HG03159 (cell line): ENCODE measurements around the gene TWIST2.

Experiments
- ATAC-seq: cut with Tn5 transposase; IDR thresholded peaks from one replicate; pipeline ENCODE4 v1.9.1; 2021; ENCODE audit warnings: mild to moderate bottlenecking, moderate library complexity; ENCODE audit not compliant: unreplicated experiment

TWIST2 gene

DNA sequence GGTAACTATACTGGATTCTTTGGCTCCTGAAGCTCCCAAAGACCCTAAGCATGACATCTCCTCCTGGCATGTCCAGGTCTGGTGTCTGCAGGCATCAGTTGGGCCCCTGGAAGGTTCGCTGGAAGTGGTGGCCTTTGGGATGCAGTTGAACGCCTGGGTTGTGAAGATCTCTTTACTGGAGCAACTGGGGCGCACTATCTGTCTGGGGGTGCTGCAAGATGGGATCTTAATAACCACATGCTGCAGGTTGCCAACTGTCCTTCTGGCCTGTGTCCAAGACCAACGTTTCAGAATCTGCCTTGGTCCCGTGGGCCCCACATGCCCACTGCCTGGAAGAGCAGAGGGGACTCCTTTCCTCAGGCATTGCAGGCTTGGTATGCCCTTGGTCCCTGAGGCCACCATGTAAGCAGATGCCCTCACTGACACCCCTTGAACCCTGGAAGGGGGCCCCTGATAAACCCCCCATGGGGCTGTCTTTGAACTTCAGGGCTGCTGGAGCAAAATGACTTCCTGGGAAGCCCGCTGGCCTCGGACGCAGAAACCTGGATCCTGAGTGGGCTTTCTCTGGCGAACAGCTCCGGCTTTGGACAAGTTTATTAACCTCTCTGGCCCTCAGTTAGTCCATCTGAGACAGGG lies 101.9 kb downstream of the TWIST2 start:
- ATAC-seq, result no peak

DNA sequence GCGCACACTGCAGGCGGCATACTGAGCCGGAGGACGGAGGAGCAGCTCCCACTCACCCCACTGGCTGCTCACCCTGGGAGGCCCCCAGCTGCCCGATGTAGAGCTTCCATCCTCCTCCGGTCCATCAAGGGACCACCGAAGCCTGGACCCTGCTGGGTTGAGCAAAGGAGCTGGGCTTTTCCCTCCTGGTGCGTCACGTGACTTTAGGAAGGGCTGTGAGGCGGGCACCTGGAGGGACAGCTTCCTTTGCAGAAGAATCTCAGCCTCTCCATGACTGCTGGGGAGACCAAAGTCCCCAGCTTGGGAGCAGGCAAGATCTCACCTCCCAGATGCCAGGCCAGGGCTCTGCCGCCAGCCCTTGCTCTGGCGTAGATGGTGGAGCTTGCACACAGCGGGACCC lies 102.7 kb downstream of the TWIST2 start:
- ATAC-seq, result no peak

DNA sequence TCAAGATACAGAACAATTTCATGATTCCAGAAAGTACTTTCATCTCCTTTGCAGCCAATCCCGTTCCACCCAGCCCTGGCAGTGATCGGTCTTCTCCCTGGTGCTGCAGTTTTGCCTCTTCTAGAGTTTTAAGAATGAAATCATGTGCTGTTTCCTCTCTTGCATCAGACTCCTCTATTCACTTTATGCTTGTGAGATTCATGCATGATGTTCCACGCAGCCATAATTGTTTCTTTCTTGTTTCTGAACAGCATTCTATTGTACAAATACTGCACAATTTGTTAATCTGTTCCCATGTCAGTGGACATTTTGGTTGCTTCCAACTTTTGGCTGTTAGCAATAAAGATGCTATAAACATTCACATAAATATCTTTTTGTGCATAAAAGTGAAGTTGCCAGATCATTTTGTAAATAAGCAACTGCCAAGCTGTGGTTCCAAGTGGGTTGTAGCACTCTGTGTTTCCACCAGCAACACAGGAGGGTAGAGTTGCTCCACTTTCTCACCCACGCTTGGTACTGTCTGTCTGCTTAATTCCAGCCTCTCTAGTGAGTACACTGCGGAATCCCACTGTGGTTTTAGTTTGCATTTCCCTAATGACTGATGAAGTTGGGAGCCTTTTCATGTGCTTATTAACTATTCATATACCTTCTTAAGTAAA lies 104.5 kb downstream of the TWIST2 start:
- no peak for ATAC-seq

DNA sequence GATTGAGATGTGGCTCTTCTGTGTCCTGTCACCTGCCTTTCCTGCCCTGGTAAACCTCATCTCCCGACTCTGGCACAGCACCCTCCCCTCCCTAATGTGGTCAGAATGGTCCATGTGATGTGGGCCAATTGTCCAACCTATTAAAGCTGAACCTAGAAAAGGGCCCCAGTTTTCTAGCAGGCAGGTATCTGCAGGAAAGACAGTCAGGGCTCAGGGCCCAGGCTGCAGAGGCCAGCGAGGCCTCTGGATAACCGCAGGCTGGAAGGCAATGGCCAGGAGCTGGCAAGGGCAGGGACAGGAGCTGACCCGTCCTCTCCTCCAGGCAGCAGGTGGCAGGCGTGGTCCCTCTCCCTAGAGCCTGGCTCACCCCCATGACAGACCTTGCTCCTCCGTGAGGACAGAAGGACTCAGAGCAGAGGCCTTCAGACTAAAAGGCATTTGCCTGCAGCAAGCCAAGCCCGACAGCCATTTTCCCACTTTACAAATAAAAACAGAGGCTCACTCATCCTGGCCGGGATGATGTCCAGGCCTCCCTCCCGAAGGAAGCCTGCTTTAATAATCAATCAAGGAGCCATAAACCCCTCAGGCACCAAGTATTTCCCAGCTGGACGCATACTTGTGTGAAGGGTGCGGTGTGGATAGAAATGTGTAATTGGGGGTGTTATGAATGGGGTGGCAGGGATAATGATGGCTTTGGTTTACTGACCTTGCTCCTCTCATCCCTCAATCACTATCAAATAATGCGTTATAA lies 107.1 kb downstream of the TWIST2 start:
- no peak for ATAC-seq

DNA sequence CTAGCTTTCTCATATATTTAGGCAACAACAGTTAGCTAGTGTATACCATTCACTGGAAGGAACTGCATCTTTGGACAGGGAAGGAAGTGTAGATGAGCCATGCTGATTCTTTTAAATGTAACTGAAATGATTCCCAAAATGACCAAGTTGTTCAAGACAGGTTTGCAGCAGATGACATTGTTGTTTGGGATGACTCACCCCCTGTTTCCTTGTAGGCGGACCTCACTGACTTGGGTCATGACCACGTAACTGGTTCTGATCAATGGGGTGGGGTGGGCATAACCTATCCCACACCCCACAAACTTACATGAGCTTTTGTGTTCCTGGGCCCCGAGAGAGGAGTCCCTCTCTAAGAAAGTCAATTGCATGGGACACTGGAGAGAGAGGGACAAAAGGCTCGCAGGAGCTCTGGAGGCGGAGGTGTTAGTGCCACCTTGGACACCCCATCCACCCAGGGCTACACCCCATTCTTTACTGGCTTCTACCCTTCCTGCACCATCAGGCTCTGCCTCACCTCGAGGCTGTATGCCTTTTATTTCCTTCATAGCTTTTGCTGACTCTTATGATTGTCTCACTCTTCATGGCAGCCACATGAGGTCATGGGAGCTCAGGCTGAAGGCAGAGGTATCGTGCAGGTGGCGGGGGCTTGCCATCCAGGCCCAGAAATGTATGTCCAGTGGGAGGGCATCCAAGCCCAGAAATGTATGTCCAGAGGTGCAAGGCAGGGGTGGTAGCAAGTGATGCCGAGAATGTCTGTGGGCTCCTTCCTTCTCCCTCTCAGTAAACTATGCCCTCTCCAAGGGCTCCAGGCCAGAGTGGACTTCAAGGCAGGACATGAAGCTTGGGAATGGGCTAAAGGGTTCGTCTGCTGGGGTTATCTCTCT lies 108.0 kb downstream of the TWIST2 start:
- no peak for ATAC-seq

DNA sequence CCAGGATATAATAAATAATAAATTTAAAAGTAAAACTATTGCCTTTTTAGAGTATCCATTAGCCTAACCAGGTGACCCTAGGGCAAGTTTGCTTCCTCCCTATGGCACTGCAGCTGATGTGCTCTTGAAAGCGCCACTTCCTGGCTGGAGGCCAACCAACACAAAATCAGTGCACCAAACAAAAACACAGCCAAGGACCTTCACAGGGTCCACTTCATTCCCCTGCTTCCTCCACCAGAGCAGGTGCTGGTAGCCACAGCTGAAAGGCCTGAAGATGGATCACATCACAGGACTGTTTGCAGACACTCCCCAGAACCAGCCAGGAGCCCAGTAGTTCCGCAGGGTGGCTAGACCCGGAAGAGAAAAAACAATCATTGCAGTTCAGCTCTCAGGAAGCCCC lies 108.8 kb downstream of the TWIST2 start:
- no peak for ATAC-seq
